AG09309 (cell line): ENCODE data around the gene MYO1H.

Source experiments
- DNase-seq: peaks from one replicate; pipeline ENCODE4 v3.0.0-alpha.2; 2010; ENCODE audit warnings: low read depth
- H3K4me3 ChIP-seq: 2 replicates; pipeline ENCODE4 v1.5.1; 2011; ENCODE audit warnings: mild to moderate bottlenecking, low read depth, low read length, moderate library complexity; ENCODE audit not compliant: control insufficient read depth
- CTCF ChIP-seq: IDR thresholded peaks from 2 replicates; pipeline ENCODE4 v1.5.1; 2011; ENCODE audit warnings: mild to moderate bottlenecking, low read depth, low read length, inconsistent platforms; ENCODE audit not compliant: insufficient read depth, control insufficient read depth; ENCODE audit errors: missing control alignments

The MYO1H gene

GRCh38 chr12:109345428-109345827 is 2.3 kb upstream of the MYO1H start:
- no peak for TF ChIP-seq CTCF
- no peak for DNase-seq

GRCh38 chr12:109346920-109347319 is 780 bp upstream of the MYO1H start:
- H3K4me3 ChIP-seq = no peak overlapping the region
- TF ChIP-seq CTCF = no peak
- DNase-seq = no peak

More at GRCh38 chr12:109345428-109345827, 2.3 kb upstream of the MYO1H start:
- H3K4me3 ChIP-seq = no peak overlapping the region

- TF ChIP-seq CTCF = no peak
- H3K4me3 ChIP-seq = no peak overlapping the region
- no peak for DNase-seq
Observed at GRCh38 chr12:109352184-109352583, 4.5 kb downstream of the MYO1H start.

- DNase-seq = no peak
- no peak overlapping the region for H3K4me3 ChIP-seq
- no peak for TF ChIP-seq CTCF
Observed at GRCh38 chr12:109356577-109356976, 8.9 kb downstream of the MYO1H start.

GRCh38 chr12:109357032-109357431 is 9.3 kb downstream of the MYO1H start:
- no peak overlapping the region for H3K4me3 ChIP-seq
- DNase-seq = no peak
- no peak for TF ChIP-seq CTCF

GRCh38 chr12:109358154-109358869 is 10.6 kb downstream of the MYO1H start:
- H3K4me3 ChIP-seq = no peak overlapping the region
- no peak for DNase-seq
- TF ChIP-seq CTCF = no peak
